ENCODE measurements around the gene AK8. TPM values are rescaled to one million over a fixed set of nuclear protein-coding genes. Genes with fewer than 3 reads are reported as not detected.

Gene AK8
- total and polyA plus RNA-seq, 2 experiments from 2014 or later, result 0.14 to 0.78 TPM

DNA sequence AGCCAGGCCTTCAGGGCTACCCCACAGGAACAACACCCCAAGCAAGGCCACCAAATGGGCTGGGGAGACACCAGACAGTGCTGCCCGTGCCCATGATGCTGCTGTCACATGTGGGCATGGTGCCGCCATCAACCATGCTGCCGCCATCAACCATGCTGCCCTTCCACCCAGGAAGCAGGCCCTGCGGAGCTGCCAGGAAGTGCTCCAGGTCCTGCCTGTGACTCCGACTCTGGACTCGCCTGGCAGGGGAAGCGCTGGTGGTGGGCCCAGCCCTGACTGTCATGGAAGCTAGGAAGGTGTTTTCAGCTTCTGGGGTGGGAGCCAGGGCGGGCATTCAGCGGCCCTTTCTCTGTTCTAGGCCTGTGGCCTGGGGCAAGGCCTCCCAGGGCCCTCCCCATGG lies 8.8 kb downstream of the AK8 start (continued):
- TF ChIP-seq, protein P1, sequence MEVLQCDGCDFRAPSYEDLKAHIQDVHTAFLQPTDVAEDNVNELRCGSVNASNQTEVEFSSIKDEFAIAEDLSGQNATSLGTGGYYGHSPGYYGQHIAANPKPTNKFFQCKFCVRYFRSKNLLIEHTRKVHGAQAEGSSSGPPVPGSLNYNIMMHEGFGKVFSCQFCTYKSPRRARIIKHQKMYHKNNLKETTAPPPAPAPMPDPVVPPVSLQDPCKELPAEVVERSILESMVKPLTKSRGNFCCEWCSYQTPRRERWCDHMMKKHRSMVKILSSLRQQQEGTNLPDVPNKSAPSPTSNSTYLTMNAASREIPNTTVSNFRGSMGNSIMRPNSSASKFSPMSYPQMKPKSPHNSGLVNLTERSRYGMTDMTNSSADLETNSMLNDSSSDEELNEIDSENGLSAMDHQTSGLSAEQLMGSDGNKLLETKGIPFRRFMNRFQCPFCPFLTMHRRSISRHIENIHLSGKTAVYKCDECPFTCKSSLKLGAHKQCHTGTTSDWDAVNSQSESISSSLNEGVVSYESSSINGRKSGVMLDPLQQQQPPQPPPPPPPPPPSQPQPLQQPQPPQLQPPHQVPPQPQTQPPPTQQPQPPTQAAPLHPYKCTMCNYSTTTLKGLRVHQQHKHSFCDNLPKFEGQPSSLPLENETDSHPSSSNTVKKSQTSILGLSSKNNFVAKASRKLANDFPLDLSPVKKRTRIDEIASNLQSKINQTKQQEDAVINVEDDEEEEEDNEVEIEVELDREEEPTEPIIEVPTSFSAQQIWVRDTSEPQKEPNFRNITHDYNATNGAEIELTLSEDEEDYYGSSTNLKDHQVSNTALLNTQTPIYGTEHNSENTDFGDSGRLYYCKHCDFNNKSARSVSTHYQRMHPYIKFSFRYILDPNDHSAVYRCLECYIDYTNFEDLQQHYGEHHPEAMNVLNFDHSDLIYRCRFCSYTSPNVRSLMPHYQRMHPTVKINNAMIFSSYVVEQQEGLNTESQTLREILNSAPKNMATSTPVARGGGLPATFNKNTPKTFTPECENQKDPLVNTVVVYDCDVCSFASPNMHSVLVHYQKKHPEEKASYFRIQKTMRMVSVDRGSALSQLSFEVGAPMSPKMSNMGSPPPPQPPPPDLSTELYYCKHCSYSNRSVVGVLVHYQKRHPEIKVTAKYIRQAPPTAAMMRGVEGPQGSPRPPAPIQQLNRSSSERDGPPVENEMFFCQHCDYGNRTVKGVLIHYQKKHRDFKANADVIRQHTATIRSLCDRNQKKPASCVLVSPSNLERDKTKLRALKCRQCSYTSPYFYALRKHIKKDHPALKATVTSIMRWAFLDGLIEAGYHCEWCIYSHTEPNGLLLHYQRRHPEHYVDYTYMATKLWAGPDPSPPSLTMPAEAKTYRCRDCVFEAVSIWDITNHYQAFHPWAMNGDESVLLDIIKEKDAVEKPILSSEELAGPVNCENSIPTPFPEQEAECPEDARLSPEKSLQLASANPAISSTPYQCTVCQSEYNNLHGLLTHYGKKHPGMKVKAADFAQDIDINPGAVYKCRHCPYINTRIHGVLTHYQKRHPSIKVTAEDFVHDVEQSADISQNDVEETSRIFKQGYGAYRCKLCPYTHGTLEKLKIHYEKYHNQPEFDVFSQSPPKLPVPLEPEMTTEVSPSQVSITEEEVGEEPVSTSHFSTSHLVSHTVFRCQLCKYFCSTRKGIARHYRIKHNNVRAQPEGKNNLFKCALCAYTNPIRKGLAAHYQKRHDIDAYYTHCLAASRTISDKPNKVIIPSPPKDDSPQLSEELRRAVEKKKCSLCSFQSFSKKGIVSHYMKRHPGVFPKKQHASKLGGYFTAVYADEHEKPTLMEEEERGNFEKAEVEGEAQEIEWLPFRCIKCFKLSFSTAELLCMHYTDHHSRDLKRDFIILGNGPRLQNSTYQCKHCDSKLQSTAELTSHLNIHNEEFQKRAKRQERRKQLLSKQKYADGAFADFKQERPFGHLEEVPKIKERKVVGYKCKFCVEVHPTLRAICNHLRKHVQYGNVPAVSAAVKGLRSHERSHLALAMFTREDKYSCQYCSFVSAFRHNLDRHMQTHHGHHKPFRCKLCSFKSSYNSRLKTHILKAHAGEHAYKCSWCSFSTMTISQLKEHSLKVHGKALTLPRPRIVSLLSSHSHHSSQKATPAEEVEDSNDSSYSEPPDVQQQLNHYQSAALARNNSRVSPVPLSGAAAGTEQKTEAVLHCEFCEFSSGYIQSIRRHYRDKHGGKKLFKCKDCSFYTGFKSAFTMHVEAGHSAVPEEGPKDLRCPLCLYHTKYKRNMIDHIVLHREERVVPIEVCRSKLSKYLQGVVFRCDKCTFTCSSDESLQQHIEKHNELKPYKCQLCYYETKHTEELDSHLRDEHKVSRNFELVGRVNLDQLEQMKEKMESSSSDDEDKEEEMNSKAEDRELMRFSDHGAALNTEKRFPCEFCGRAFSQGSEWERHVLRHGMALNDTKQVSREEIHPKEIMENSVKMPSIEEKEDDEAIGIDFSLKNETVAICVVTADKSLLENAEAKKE (CRISPR knock-in tag; IDR thresholded peaks at IDR 0.05), result no peak
- TF ChIP-seq ZNF331 (CRISPR knock-in tag; IDR thresholded peaks at IDR 0.05; ENCODE audit: low read depth) (no peak), POLR2AphosphoS5 (IDR thresholded peaks at IDR 0.05; ENCODE audit: low read depth) (no peak), NANOG (IDR thresholded peaks at IDR 0.05; ENCODE audit: borderline replicate concordance) (no peak), CREB1 (CRISPR knock-in tag; IDR thresholded peaks at IDR 0.05; ENCODE audit: low read depth) (no peak)

DNA sequence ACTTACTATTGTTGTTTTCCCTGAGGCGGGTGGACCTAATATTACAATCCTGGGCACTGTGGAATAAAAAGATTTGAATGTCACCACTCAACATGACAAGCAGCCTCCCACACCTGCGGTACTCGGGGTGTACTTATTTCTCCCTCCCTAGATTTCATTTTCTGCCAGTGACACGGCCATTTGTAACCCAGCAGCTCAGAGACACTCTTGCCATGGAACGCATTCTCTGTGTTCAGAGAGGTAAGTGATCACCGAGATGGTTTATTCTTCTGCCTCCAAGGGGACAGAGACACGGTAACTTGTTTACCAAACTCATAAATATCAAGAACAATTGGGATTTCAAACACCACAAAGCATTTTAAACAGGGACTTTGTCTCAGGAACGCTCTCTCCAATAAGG lies 11.2 kb downstream of the AK8 start:
- peaks cover 10% of the 10 kb centered on the region for H3K4me1 Mint-ChIP-seq
- Histone ChIP-seq H3F3A (replicated peaks; ENCODE audit: low read depth) (no peaks in the 10 kb centered on the region), H4K20me1 (replicated peaks; ENCODE audit: insufficient read depth) (no peaks in the 10 kb centered on the region), H3K4me3 (no peak overlapping the region), H3K27me3 (ENCODE audit: insufficient read depth) (no peaks in the 10 kb centered on the region), H3K27ac (ENCODE audit: low read depth) (no peak overlapping the region), H2AFZ (no peak overlapping the region), H3K79me2 (replicated peaks; ENCODE audit: insufficient read depth) (no peaks in the 10 kb centered on the region), H3K4me2 (no peak overlapping the region), H3K4me1 (ENCODE audit: insufficient read depth) (no peaks in the 10 kb centered on the region; the same call in 1 of the 2 replicates), H3K9me2 (ENCODE audit: insufficient read depth) (peaks cover 5% of the 10 kb centered on the region; the same call in 1 of the 2 replicates), H3K36me3 (ENCODE audit: insufficient read depth) (no peaks in the 10 kb centered on the region)
- no peaks in the 10 kb centered on the region for H3K9me3 Mint-ChIP-seq
- H3K4me3 Mint-ChIP-seq, result no peak overlapping the region
- no peaks in the 10 kb centered on the region for H3K36me3 Mint-ChIP-seq (ENCODE audit: low read depth)
- no peak overlapping the region for H3K27ac Mint-ChIP-seq
- DNase-seq (ENCODE audit: low spot score) (no peak), ATAC-seq (no peak)
- peaks cover 2% of the 10 kb centered on the region for H3K27me3 Mint-ChIP-seq (ENCODE audit: insufficient read depth, low read depth, poor library complexity)
- TF ChIP-seq, protein P2, sequence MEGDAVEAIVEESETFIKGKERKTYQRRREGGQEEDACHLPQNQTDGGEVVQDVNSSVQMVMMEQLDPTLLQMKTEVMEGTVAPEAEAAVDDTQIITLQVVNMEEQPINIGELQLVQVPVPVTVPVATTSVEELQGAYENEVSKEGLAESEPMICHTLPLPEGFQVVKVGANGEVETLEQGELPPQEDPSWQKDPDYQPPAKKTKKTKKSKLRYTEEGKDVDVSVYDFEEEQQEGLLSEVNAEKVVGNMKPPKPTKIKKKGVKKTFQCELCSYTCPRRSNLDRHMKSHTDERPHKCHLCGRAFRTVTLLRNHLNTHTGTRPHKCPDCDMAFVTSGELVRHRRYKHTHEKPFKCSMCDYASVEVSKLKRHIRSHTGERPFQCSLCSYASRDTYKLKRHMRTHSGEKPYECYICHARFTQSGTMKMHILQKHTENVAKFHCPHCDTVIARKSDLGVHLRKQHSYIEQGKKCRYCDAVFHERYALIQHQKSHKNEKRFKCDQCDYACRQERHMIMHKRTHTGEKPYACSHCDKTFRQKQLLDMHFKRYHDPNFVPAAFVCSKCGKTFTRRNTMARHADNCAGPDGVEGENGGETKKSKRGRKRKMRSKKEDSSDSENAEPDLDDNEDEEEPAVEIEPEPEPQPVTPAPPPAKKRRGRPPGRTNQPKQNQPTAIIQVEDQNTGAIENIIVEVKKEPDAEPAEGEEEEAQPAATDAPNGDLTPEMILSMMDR (conservative IDR thresholded peaks at IDR 0.05; ENCODE audit: low read depth in 2 of 2), result no peak
- TF ChIP-seq STAT1 (IDR thresholded peaks at IDR 0.05; ENCODE audit: unreplicated experiment) (no peak), EZH2 (IDR thresholded peaks at IDR 0.05; ENCODE audit: low read depth, unreplicated experiment) (no peak), NANOG (IDR thresholded peaks at IDR 0.05; ENCODE audit: borderline replicate concordance) (no peak), CREB1 (CRISPR knock-in tag; IDR thresholded peaks at IDR 0.05; ENCODE audit: low read depth) (no peak)

Measured in GM23338 (cell line).